ENCODE measurements around the gene DLG1.

- no peak for TF ChIP-seq CEBPB (IDR thresholded peaks at IDR 0.05)
- no peak for TF ChIP-seq EP300 (IDR thresholded peaks at IDR 0.05; ENCODE audit: borderline replicate concordance)
- TF ChIP-seq FOXM1 (IDR thresholded peaks at IDR 0.05; ENCODE audit: borderline replicate concordance, low read depth): no peak
- no peak for TF ChIP-seq TEAD4 (IDR thresholded peaks at IDR 0.05)
- TF ChIP-seq REST (IDR thresholded peaks at IDR 0.05; ENCODE audit: low read depth): no peak
- no peak for TF ChIP-seq CREB1 (IDR thresholded peaks at IDR 0.05; ENCODE audit: low read depth)
- no peak for TF ChIP-seq ZBTB7A (IDR thresholded peaks at IDR 0.05; ENCODE audit: low read depth)
- no peak for TF ChIP-seq RAD21 (IDR thresholded peaks at IDR 0.05; ENCODE audit: low read depth)
- no peak for TF ChIP-seq YY1 (IDR thresholded peaks at IDR 0.05; ENCODE audit: low read depth)
- TF ChIP-seq EGR1 (IDR thresholded peaks at IDR 0.05): no peak
- no peak for TF ChIP-seq USF1 (IDR thresholded peaks at IDR 0.05)
- no peak for TF ChIP-seq NFIC (IDR thresholded peaks at IDR 0.05)
Measured at GRCh38 chr3:197331131-197331530, 32.7 kb upstream of the DLG1 start.
